CD4-positive, alpha-beta T cell treated with Interleukin-6 for 4 hours (primary cell): Measurements from ENCODE around the gene SLC16A13.

ENCODE experiments used
- DNase-seq: peaks from one replicate; pipeline ENCODE4 v3.0.0-alpha.2; 2020; ENCODE audit warnings: mixed read lengths

SLC16A13 gene

GRCh38 chr17:7014261-7014994 is 21.4 kb upstream of the SLC16A13 start:
- DNase-seq: peak; percentile 98

GRCh38 chr17:7014995-7015958 is 20.5 kb upstream of the SLC16A13 start:
- DNase-seq: peak; percentile 65

DNA sequence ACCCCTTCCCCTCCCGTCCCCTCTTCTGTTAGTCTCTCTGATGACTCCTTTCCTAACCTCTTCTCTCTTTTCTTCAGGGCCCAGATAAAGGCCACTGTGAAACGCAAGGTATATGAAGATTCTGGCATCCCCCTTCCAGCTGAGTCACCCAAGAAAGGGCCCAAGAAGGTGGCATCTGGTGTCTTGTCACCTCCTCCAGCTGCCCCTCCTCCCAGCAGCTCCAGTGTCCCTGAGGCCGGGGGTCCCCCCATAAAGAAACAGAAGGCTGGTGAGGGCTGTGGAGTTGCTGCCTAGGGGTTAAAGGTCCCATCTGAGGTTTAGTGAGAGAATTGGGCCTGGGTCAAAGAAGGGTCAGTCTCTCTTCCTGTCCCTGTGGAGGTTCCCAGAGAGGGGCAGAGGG is 19.4 kb upstream of the SLC16A13 start:
- no peak for DNase-seq

DNA sequence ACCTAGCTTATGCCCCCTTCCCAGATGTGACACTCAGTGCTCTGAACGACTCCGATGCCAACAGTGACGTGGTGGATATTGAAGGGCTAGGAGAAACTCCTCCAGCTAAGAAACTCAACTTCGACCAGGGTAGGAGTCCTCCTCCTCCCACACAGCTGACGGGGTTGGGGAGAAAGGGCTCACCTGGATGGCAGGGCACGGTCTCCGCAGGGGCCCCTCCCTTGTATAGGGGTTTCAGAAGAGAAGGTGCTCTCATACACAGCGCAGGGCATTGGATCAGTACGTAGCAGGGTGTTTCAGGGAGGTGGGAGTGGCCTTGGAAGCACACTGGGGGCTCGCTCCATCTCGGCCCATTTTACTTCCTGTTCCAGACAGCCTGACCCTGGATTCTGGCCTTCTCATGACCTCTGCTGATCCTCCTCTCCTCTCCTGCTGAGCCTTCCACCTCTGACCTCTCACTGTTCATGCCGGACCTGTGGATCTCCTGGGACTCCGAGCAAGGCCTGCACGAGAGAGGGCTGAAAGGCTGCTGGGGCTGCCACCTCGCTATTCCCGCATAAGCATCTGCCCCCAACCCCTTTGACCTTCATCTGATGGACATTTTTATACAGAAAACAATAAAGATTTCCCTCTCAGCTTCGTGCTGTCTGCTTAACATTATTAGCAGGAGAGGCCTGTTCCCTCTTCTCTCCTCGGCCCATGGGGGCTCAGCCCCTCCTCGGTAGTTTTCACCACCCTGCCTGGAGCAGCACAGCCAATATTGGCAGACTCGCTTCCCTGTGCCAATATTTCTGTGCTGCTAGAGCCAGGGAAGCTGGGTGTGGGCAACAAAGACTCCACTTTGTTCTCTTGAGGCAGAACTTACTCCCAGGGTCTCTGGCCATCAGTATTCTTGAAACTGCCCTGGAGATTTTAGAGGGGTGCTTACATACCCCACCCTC is 18.7 kb upstream of the SLC16A13 start:
- DNase-seq: no peak

DNA sequence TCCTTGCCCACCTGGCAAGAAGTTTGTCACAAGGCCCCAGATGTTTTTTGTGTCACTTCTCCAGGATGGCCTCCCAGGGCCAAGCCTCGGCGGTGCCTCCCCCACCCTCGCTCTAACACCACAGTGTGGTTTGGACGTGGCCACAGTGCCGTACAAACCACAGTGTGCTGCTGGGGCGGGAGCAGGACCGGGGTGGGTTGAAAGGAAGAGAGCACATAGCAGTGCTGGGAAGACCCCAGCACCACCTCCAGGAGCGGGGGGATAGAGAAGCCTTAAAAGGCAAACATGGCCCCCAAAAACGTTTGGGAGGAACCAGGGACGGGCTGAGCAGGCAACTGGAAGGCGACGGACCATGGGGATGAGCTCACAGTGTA is 18.0 kb upstream of the SLC16A13 start:
- DNase-seq: no peak

DNA sequence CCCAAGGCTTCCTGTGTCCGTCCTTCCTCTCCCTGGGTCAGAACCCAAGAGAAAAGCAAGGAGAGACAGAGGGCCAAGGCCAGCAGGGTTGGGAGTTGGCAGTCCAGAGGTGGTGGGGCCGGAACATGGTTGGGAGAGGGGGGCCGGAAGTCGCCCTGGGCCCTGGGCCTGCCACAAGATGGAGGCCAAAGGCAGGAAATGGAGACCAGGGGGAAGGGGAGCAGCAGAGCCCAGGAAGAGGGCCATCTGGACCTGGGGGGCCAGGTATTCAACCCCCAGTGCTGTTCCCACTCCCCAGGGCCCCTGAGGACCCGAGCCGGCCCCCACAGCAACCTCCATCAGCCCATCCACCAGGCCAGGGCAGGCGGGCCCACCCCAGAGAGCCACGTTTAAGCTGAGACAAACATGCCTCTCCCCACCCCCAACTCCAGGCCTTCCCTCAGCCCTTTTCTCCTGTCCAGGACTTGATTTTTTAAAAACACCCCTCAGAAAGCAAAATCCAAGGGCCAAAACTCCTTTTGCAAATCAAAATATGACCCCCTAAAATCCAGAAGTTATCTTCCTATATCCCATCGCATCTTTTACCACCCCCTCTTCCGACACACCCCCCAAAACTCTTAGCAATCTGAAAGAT is 17.4 kb upstream of the SLC16A13 start:
- no peak for DNase-seq

- DNase-seq: no peak
These were observed 16.4 kb upstream of the SLC16A13 start for GRCh38 chr17:7019367-7019766.

- DNase-seq: no peak
These were observed 15.8 kb upstream of the SLC16A13 start for GRCh38 chr17:7019839-7020519.

- no peak for DNase-seq
These were observed 14.7 kb upstream of the SLC16A13 start for GRCh38 chr17:7020894-7021664.

DNA sequence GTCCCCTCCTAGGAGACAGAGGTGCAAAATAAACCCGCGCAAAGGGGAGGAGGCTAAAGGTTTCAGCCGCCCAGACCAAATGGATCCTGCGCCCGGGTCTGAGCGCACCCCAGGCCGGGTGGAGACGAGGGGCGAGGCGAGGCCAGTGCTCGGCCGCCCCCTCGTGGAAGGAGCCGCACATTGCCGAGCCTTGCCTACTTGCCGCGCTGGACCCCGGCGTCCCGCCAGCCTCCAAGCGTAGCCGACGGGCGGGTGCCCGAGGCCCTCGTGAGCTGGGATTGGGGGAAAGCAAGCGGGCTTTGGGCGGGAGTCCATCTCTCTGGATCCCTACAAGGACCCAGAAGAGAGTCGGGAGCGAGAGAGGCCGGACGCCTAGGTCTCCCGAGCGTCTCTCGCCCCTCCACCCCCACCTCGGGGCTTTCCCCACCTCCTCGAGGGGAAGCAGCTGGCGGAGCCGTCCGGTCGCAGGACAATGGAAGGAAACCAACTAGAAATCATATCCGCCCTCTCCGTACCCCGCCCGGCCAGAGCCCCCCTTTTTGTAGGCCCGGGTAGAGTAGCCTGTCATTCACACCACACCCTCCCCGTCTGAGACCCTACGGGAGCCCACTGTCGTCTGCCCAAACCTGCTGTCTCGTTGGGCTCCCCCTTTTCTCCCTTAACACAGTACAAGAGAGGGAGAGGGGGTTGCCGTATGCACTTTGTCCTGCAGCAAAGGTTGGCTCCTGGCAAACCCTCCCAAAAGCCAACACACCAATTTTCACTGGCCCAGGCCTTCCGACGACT is 13.6 kb upstream of the SLC16A13 start:
- peak; percentile 83 for DNase-seq

- no peak for DNase-seq
These were observed 12.8 kb upstream of the SLC16A13 start, which contains the start of gene BCL6B for GRCh38 chr17:7022781-7023571. BCL6B (plus strand) TSS chr17:7023050; CDS start chr17:7023672, 622 bp downstream.

DNA sequence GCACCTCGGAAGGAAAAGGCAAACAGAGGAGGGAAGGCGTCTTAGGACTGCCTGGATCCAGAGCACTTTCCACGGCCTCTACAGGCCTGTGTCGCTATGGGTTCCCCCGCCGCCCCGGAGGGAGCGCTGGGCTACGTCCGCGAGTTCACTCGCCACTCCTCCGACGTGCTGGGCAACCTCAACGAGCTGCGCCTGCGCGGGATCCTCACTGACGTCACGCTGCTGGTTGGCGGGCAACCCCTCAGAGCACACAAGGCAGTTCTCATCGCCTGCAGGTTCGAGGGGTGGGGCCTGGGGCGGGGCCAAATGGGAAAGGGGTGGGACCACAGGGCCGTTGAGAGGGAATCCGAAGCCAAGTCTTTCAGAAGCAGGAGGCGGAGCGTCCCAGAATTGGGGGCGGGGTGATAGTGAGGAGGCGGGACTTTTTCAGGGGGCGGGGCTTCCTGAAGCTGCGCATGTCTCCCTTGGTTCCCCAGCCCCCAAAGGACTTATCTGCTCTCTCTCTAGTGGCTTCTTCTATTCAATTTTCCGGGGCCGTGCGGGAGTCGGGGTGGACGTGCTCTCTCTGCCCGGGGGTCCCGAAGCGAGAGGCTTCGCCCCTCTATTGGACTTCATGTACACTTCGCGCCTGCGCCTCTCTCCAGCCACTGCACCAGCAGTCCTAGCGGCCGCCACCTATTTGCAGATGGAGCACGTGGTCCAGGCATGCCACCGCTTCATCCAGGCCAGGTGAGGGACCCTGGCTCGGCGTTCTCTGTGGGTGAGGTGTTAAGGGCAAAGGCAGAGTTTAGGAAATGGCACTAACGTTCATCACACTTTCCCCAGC is 12.0 kb upstream of the SLC16A13 start:
- DNase-seq: peak; percentile 93

DNA sequence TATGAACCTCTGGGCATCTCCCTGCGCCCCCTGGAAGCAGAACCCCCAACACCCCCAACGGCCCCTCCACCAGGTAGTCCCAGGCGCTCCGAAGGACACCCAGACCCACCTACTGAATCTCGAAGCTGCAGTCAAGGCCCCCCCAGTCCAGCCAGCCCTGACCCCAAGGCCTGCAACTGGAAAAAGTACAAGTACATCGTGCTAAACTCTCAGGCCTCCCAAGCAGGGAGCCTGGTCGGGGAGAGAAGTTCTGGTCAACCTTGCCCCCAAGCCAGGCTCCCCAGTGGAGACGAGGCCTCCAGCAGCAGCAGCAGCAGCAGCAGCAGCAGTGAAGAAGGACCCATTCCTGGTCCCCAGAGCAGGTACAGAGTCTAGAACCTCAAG is 11.4 kb upstream of the SLC16A13 start:
- DNase-seq: no peak

DNA sequence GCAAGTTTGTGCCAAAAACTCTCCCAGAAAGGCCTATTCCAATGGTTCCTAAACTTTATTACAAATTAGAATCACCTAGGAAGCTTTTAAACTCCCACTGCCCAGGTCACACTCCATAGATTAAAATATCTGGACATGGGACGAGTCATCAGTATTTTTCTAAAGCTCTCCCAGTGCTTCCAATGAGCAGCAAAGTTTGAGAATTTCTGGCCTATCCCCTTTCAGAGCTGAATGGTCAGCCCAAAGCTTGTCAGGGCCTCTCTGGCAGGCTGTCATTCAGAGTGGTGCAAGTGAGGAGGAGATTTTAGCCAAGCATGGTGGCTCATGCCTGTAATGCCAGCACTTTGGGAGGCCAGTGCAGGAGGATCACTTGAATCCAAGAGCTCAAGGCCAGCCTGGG is 10.6 kb upstream of the SLC16A13 start:
- no peak for DNase-seq

DNA sequence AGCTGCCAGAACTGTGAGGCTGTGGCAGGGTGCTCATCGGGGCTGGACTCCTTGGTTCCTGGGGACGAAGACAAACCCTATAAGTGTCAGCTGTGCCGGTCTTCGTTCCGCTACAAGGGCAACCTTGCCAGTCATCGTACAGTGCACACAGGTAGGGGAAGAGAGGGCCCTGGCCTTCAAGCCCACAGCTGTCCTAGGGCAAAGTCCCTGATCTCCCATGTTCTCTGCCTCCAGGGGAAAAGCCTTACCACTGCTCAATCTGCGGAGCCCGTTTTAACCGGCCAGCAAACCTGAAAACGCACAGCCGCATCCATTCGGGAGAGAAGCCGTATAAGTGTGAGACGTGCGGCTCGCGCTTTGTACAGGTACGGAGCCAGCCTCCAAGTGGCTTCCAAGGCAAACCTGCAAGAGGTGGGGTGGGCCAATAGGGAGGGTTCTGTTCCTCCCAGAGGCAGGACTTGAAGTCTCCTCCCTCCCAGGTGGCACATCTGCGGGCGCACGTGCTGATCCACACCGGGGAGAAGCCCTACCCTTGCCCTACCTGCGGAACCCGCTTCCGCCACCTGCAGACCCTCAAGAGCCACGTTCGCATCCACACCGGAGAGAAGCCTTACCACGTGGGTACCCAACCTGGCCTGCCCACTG is 9.2 kb upstream of the SLC16A13 start:
- DNase-seq: no peak

DNA sequence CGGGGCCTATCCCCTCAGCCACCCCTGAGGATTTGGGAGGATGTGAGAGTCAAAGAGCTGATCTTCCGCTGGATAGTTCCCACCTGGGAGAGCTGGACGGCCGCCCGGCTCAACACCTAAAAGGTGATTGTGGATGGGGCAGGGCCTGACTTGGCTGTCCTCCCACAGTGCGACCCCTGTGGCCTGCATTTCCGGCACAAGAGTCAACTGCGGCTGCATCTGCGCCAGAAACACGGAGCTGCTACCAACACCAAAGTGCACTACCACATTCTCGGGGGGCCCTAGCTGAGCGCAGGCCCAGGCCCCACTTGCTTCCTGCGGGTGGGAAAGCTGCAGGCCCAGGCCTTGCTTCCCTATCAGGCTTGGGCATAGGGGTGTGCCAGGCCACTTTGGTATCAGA is 8.5 kb upstream of the SLC16A13 start:
- no peak for DNase-seq

DNA sequence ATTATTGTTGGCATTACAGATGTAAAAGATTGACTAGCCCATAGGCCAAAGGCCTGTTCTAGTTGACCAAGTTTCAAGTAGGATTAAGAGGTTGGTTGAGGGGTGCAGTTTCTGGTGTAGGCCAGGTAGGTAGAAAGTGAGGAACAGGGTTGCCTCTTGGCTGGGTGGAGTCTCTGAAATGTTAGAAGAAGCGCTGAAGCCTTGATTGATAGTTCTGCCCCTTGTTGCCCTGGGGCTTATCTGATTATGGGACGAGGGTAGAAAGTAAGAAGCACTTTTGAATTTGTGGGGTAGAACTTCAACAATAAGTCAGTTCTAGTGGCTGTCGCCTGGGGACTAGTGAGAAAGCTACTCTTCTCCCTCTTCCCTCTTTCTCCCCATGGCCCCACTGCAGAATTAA is 6.7 kb upstream of the SLC16A13 start:
- no peak for DNase-seq

GRCh38 chr17:7029659-7030058 is 6.2 kb upstream of the SLC16A13 start:
- peak; percentile 63 for DNase-seq
